ENCODE results near the gene EFCAB6.

Gene EFCAB6

GRCh38 chr22:43736651-43737050 lies 75.5 kb downstream of the EFCAB6 start:
- TF ChIP-seq REST (IDR thresholded peaks at IDR 0.05; ENCODE audit: low read depth) (no peak), RAD21 (IDR thresholded peaks at IDR 0.05; ENCODE audit: low read depth) (no peak), EP300 (IDR thresholded peaks at IDR 0.05; ENCODE audit: borderline replicate concordance) (no peak), CREB1 (IDR thresholded peaks at IDR 0.05; ENCODE audit: low read depth) (no peak), TAF1 (IDR thresholded peaks at IDR 0.05; ENCODE audit: low read depth) (no peak), TCF12 (IDR thresholded peaks at IDR 0.05; ENCODE audit: low read depth) (no peak), CEBPB (IDR thresholded peaks at IDR 0.05) (no peak), EGR1 (IDR thresholded peaks at IDR 0.05) (no peak), TEAD4 (IDR thresholded peaks at IDR 0.05) (no peak), ZBTB7A (IDR thresholded peaks at IDR 0.05; ENCODE audit: low read depth) (no peak), NFIC (IDR thresholded peaks at IDR 0.05) (no peak)

GRCh38 chr22:43734370-43735150 lies 77.5 kb downstream of the EFCAB6 start:
- no peak for TF ChIP-seq NFIC (IDR thresholded peaks at IDR 0.05)
- no peak for TF ChIP-seq EP300 (IDR thresholded peaks at IDR 0.05; ENCODE audit: borderline replicate concordance)
- no peak for TF ChIP-seq TAF1 (IDR thresholded peaks at IDR 0.05; ENCODE audit: low read depth)
- TF ChIP-seq USF1 (IDR thresholded peaks at IDR 0.05) = no peak
- TF ChIP-seq MAX (IDR thresholded peaks at IDR 0.05) = no peak
- TF ChIP-seq ZBTB7A (IDR thresholded peaks at IDR 0.05; ENCODE audit: low read depth) = no peak
- no peak for TF ChIP-seq TEAD4 (IDR thresholded peaks at IDR 0.05)
- no peak for TF ChIP-seq EGR1 (IDR thresholded peaks at IDR 0.05)
- no peak for TF ChIP-seq RAD21 (IDR thresholded peaks at IDR 0.05; ENCODE audit: low read depth)
- no peak for TF ChIP-seq TCF12 (IDR thresholded peaks at IDR 0.05; ENCODE audit: low read depth)
- TF ChIP-seq REST (IDR thresholded peaks at IDR 0.05; ENCODE audit: low read depth) = no peak
- no peak for TF ChIP-seq CEBPB (IDR thresholded peaks at IDR 0.05)
- TF ChIP-seq CREB1 (IDR thresholded peaks at IDR 0.05; ENCODE audit: low read depth) = no peak
- TF ChIP-seq FOXM1 (IDR thresholded peaks at IDR 0.05; ENCODE audit: borderline replicate concordance, low read depth) = no peak
- TF ChIP-seq YY1 (IDR thresholded peaks at IDR 0.05; ENCODE audit: low read depth) = no peak

- TF ChIP-seq REST (IDR thresholded peaks at IDR 0.05; ENCODE audit: low read depth) = no peak
- no peak for TF ChIP-seq RAD21 (IDR thresholded peaks at IDR 0.05; ENCODE audit: low read depth)
- TF ChIP-seq CREB1 (IDR thresholded peaks at IDR 0.05; ENCODE audit: low read depth) = no peak
- no peak for TF ChIP-seq TAF1 (IDR thresholded peaks at IDR 0.05; ENCODE audit: low read depth)
- no peak for TF ChIP-seq FOXM1 (IDR thresholded peaks at IDR 0.05; ENCODE audit: borderline replicate concordance, low read depth)
- no peak for TF ChIP-seq TCF12 (IDR thresholded peaks at IDR 0.05; ENCODE audit: low read depth)
- no peak for TF ChIP-seq MAX (IDR thresholded peaks at IDR 0.05)
- TF ChIP-seq EGR1 (IDR thresholded peaks at IDR 0.05) = no peak
- no peak for TF ChIP-seq EP300 (IDR thresholded peaks at IDR 0.05; ENCODE audit: borderline replicate concordance)
- TF ChIP-seq ZBTB7A (IDR thresholded peaks at IDR 0.05; ENCODE audit: low read depth) = no peak
- TF ChIP-seq YY1 (IDR thresholded peaks at IDR 0.05; ENCODE audit: low read depth) = no peak
- TF ChIP-seq TEAD4 (IDR thresholded peaks at IDR 0.05) = no peak
- no peak for TF ChIP-seq USF1 (IDR thresholded peaks at IDR 0.05)
- TF ChIP-seq CEBPB (IDR thresholded peaks at IDR 0.05) = no peak
- no peak for TF ChIP-seq NFIC (IDR thresholded peaks at IDR 0.05)
Measured at GRCh38 chr22:43733138-43733537, 79.0 kb downstream of the EFCAB6 start.

- TF ChIP-seq USF1 (IDR thresholded peaks at IDR 0.05) (no peak), ZBTB7A (IDR thresholded peaks at IDR 0.05; ENCODE audit: low read depth) (no peak), TAF1 (IDR thresholded peaks at IDR 0.05; ENCODE audit: low read depth) (no peak), REST (IDR thresholded peaks at IDR 0.05; ENCODE audit: low read depth) (no peak), FOXM1 (IDR thresholded peaks at IDR 0.05; ENCODE audit: borderline replicate concordance, low read depth) (no peak), NFIC (IDR thresholded peaks at IDR 0.05) (no peak), RAD21 (IDR thresholded peaks at IDR 0.05; ENCODE audit: low read depth) (no peak), TEAD4 (IDR thresholded peaks at IDR 0.05) (no peak), MAX (IDR thresholded peaks at IDR 0.05) (no peak), CREB1 (IDR thresholded peaks at IDR 0.05; ENCODE audit: low read depth) (no peak), CEBPB (IDR thresholded peaks at IDR 0.05) (no peak), EP300 (IDR thresholded peaks at IDR 0.05; ENCODE audit: borderline replicate concordance) (no peak), TCF12 (IDR thresholded peaks at IDR 0.05; ENCODE audit: low read depth) (no peak), YY1 (IDR thresholded peaks at IDR 0.05; ENCODE audit: low read depth) (no peak), EGR1 (IDR thresholded peaks at IDR 0.05) (no peak)
Measured at GRCh38 chr22:43731988-43732387, 80.1 kb downstream of the EFCAB6 start.

All from Ishikawa (cell line).